ENCODE measurements around the gene ZNF668. TPM values are rescaled to one million over a fixed set of nuclear protein-coding genes. Genes with fewer than 3 reads are reported as not detected.

ZNF668 gene
- total and polyA plus RNA-seq, 2 of the 13 experiments (the other 11 are each of a cell fraction or from before 2014, with no cell fraction given), result 3.8 to 9.8 TPM

DNA sequence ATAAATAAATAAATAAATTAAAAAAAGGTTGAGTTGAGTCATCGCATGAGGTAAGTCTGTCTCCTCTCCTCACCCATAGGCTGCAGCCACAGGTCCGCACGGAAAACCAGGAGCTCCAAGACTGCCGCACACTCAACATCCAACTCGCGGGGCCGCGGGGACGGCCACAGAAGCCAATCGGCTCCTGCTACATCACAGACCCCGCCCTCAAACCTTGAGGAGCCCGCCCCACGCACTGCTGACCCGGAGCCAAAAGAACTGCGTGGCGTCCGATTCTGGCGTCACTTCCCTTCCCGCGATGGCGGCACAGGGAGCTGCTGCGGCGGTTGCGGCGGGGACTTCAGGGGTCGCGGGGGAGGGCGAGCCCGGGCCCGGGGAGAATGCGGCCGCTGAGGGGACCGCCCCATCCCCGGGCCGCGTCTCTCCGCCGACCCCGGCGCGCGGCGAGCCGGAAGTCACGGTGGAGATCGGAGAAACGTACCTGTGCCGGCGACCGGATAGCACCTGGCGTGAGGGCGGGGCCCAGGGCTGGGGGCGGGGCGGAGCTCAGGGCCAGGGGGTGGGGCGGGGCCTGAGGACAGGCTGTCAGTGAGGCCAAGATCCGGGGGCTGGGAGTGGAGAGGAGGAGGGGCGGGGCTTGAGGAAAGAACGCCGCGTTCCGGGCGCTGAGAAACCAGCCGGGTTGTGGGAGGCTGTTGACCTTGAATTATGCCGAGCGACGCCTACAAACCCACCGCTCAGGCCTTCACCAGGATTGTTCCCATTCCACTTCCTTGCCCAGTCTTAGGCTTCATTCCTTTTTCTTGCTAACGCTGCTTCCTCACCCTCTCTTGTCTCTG, 43.6 kb upstream of the ZNF668 start, which contains the start of gene KAT8 (continued):
- TF ChIP-seq SUZ12 (IDR thresholded peaks at IDR 0.05; ENCODE audit: low read depth, low read length) (no peak), PCBP1 (IDR thresholded peaks at IDR 0.05; ENCODE audit: borderline replicate concordance, low read depth, low read length) (peak; percentile 75; the same call in 1 of the 2 replicates), ZNF432 (CRISPR knock-in tag; IDR thresholded peaks at IDR 0.05; ENCODE audit: borderline replicate concordance) (no peak), MBD4 (IDR thresholded peaks at IDR 0.05; ENCODE audit: borderline replicate concordance, low read length) (no peak), MYC (CRISPR knock-in tag; IDR thresholded peaks at IDR 0.05; ENCODE audit: borderline replicate concordance) (peak; percentile 79), ZNF672 (CRISPR knock-in tag; IDR thresholded peaks at IDR 0.05) (no peak), ZNF510 (CRISPR knock-in tag; IDR thresholded peaks at IDR 0.05; ENCODE audit: low read depth) (0 out of 2 replicates have a peak, but pooled peaks have one; percentile 58), SP140L (CRISPR knock-in tag; IDR thresholded peaks at IDR 0.05; ENCODE audit: borderline replicate concordance) (peak; percentile 57; the same call in 1 of the 2 replicates), RAD51 (IDR thresholded peaks at IDR 0.05; ENCODE audit: borderline replicate concordance) (no peak), TGIF2 (CRISPR knock-in tag; IDR thresholded peaks at IDR 0.05) (no peak), NCOR1 (IDR thresholded peaks at IDR 0.05; ENCODE audit: borderline replicate concordance, low read length) (peak; percentile 37; the same call in 1 of the 2 replicates), THYN1 (CRISPR knock-in tag; IDR thresholded peaks at IDR 0.05; ENCODE audit: borderline replicate concordance, low read depth) (no peak), POLR2A (IDR thresholded peaks at IDR 0.05; ENCODE audit: insufficient read depth in 1 of 2, low read depth in 2 of 2, low read length in 2 of 2) (peak; percentile 80 to 94), STAT5B (CRISPR knock-in tag; IDR thresholded peaks at IDR 0.05) (0 out of 2 replicates have a peak, but pooled peaks have one; percentile 56), AGO2 (optimal IDR thresholded peaks at IDR 0.05; ENCODE audit: low read depth, low read length) (peak; percentile 87), MIER2 (CRISPR knock-in tag; IDR thresholded peaks at IDR 0.05) (0 out of 2 replicates have a peak, but pooled peaks have one; percentile 31)
- TF ChIP-seq, protein P1, sequence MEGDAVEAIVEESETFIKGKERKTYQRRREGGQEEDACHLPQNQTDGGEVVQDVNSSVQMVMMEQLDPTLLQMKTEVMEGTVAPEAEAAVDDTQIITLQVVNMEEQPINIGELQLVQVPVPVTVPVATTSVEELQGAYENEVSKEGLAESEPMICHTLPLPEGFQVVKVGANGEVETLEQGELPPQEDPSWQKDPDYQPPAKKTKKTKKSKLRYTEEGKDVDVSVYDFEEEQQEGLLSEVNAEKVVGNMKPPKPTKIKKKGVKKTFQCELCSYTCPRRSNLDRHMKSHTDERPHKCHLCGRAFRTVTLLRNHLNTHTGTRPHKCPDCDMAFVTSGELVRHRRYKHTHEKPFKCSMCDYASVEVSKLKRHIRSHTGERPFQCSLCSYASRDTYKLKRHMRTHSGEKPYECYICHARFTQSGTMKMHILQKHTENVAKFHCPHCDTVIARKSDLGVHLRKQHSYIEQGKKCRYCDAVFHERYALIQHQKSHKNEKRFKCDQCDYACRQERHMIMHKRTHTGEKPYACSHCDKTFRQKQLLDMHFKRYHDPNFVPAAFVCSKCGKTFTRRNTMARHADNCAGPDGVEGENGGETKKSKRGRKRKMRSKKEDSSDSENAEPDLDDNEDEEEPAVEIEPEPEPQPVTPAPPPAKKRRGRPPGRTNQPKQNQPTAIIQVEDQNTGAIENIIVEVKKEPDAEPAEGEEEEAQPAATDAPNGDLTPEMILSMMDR (CRISPR knock-in tag; IDR thresholded peaks at IDR 0.05), result peak; percentile 10; the same call in 1 of the 2 replicates
- TF ChIP-seq, protein P2, sequence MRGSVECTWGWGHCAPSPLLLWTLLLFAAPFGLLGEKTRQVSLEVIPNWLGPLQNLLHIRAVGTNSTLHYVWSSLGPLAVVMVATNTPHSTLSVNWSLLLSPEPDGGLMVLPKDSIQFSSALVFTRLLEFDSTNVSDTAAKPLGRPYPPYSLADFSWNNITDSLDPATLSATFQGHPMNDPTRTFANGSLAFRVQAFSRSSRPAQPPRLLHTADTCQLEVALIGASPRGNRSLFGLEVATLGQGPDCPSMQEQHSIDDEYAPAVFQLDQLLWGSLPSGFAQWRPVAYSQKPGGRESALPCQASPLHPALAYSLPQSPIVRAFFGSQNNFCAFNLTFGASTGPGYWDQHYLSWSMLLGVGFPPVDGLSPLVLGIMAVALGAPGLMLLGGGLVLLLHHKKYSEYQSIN (CRISPR knock-in tag; IDR thresholded peaks at IDR 0.05; ENCODE audit: borderline replicate concordance), result no peak
- TF ChIP-seq, protein P3, sequence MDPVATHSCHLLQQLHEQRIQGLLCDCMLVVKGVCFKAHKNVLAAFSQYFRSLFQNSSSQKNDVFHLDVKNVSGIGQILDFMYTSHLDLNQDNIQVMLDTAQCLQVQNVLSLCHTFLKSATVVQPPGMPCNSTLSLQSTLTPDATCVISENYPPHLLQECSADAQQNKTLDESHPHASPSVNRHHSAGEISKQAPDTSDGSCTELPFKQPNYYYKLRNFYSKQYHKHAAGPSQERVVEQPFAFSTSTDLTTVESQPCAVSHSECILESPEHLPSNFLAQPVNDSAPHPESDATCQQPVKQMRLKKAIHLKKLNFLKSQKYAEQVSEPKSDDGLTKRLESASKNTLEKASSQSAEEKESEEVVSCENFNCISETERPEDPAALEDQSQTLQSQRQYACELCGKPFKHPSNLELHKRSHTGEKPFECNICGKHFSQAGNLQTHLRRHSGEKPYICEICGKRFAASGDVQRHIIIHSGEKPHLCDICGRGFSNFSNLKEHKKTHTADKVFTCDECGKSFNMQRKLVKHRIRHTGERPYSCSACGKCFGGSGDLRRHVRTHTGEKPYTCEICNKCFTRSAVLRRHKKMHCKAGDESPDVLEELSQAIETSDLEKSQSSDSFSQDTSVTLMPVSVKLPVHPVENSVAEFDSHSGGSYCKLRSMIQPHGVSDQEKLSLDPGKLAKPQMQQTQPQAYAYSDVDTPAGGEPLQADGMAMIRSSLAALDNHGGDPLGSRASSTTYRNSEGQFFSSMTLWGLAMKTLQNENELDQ (CRISPR knock-in tag; IDR thresholded peaks at IDR 0.05; ENCODE audit: borderline replicate concordance), result peak; percentile 91; the same call in 1 of the 2 replicates
- TF ChIP-seq, protein P4, sequence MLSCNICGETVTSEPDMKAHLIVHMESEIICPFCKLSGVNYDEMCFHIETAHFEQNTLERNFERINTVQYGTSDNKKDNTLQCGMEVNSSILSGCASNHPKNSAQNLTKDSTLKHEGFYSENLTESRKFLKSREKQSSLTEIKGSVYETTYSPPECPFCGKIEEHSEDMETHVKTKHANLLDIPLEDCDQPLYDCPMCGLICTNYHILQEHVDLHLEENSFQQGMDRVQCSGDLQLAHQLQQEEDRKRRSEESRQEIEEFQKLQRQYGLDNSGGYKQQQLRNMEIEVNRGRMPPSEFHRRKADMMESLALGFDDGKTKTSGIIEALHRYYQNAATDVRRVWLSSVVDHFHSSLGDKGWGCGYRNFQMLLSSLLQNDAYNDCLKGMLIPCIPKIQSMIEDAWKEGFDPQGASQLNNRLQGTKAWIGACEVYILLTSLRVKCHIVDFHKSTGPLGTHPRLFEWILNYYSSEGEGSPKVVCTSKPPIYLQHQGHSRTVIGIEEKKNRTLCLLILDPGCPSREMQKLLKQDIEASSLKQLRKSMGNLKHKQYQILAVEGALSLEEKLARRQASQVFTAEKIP (CRISPR knock-in tag; IDR thresholded peaks at IDR 0.05; ENCODE audit: borderline replicate concordance), result no peak
- TF ChIP-seq, protein P5, sequence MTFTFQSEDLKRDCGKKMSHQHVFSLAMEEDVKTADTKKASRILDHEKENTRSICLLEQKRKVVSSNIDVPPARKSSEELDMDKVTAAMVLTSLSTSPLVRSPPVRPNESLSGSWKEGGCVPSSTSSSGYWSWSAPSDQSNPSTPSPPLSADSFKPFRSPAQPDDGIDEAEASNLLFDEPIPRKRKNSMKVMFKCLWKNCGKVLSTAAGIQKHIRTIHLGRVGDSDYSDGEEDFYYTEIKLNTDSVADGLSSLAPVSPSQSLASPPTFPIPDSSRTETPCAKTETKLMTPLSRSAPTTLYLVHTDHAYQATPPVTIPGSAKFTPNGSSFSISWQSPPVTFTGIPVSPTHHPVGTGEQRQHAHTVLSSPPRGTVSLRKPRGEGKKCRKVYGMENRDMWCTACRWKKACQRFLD (CRISPR knock-in tag; IDR thresholded peaks at IDR 0.05; ENCODE audit: borderline replicate concordance), result peak; percentile 88

All from HepG2 (cell line).